Stomach (tissue), 9 donors: ENCODE results near the gene CLASP2. TPM values are rescaled to one million over a fixed set of nuclear protein-coding genes. Genes with fewer than 3 reads are reported as not detected.

Source experiments
- DNase-seq, 2 donors: peaks; one replicate each; pipeline versions ENCODE4 v3.0.0 to v3.0.0-alpha.2; 2013 to 2019
- H3K27ac ChIP-seq, 5 donors: fragments of 200-600 bp in 4 of 5; sonication (generic) in 4 of 5; one replicate each; pipeline ENCODE4 v1.5.1; 2013 to 2019; ENCODE audit warnings: mild to moderate bottlenecking in 1 of 5, moderate library complexity in 1 of 5
- H3K27me3 ChIP-seq, 3 donors: fragments of 200-600 bp; sonication (generic); one replicate each; pipeline ENCODE4 v1.5.1; 2017 to 2019; ENCODE audit warnings: mixed run types in 1 of 3
- H3K36me3 ChIP-seq, 4 donors: fragments of 200-600 bp; sonication (generic); 1 replicate in 3 of 4; 2 replicates in 1 of 4; pipeline ENCODE4 v1.5.1; 2016 to 2019
- H3K4me1 ChIP-seq, 4 donors: fragments of 200-600 bp; sonication (generic); one replicate each; pipeline ENCODE4 v1.5.1; 2016 to 2019
- H3K4me3 ChIP-seq, 4 donors: fragments of 200-600 bp; sonication (generic) in 3 of 4; one replicate each; pipeline ENCODE4 v1.5.1; 2016 to 2019; ENCODE audit warnings: mild to moderate bottlenecking in 1 of 4
- H3K9me3 ChIP-seq, 4 donors: fragments of 200-600 bp; sonication (generic); one replicate each; pipeline ENCODE4 v1.5.1; 2016 to 2019
- EP300 ChIP-seq: sonication (generic); formaldehyde crosslinking; IDR thresholded peaks from one replicate; pipeline ENCODE4 v1.6.1; 2017; ENCODE audit warnings: antibody characterized with exemption
- POLR2A ChIP-seq, 4 donors: fragments of 450-650 bp; IDR thresholded peaks; one replicate each; pipeline ENCODE4 v1.6.1; 2016; ENCODE audit warnings: antibody characterized with exemption in 4 of 4, control low read depth in 2 of 4, mild to moderate bottlenecking in 1 of 4, moderate library complexity in 1 of 4
- POLR2AphosphoS5 ChIP-seq, 3 donors: sonication (generic); formaldehyde crosslinking; IDR thresholded peaks; one replicate each; pipeline ENCODE4 v1.6.1; 2016; ENCODE audit warnings: antibody characterized with exemption in 3 of 3
- WGBS, 5 donors: extraction: QIAGEN DNeasy Blood & Tissue Kit in 3 of 5; methylation state at CpG; one replicate each; pipeline versions ENCODE4 v1.1.5 to v1.1.7; 2013 to 2018; 5-methylcytosine and 5-hydroxymethylcytosine counted together
- intact Hi-C: fragments of 100-400 bp; cut with DNase I; formaldehyde crosslinking; loops from one replicate; pipeline ENCODE4 v1.15.1; 2023; ENCODE audit warnings: low total_unique reads
- polyA plus RNA-seq, 3 donors: library from polyadenylated mRNA; stranded (reverse); fragments of 200-250 nt; gene quantifications; one replicate each; pipeline ENCODE4 v1.2.3, GENCODE V29; 2013
- total RNA-seq, 5 donors: library from RNA; depleted of rRNA; stranded (reverse); fragments of >200 nt; gene quantifications; one replicate each; pipeline versions ENCODE4 v1.1.0 to v1.2.3, GENCODE V29; 2014 to 2016
- TF ChIP-seq, protein P1 (sequence below), 7 experiments: fragments of 450-650 bp in 4 of 7; fragments of 200-600 bp in 3 of 7; sonication (generic) in 3 of 7; IDR thresholded peaks; one replicate each; pipeline ENCODE4 v1.5.1; 2016 to 2019; ENCODE audit warnings: antibody characterized with exemption in 7 of 7, control low read depth in 2 of 7, mild to moderate bottlenecking in 1 of 7
- donor health status: healthy with polysubstance abuse.
- donor health status: Bipolar disorder and iron deficiency.
- donor health status: healthy.

Gene CLASP2
- total and polyA plus RNA-seq, 8 donors, result 6.3 to 136 (median 44.1) TPM

DNA sequence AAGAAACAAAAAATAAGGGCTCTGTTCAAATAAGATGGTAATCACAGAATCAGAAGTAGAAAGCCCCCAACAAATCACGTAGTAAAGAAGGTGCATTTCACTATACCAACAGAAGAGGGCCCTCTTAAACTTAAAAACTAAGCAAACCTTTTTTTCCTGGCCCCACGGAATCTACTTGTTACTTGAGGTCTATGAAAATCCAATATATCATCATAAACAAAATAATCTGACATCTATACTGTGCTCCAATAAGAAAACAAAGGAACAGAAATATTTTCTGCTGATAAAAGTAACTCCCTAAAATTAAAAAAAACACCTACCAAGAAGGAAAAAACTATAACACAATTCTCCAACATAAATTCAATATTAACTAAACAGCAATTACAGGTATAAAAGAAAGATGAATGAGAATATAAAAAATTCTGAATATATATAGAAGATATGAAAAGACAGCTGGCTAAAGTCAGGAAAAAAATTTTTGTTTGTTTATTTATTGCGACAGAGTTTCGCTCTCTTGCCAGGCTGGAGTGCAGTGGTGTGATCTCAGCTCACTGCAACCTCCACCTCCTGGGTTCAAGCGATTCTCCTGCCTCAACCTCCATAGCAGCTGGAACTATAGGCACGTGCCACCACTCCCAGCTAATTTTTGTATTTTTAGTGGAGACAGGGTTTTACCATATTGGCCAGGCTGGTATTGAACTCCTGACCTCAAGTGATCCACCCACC, 81.8 kb downstream of the CLASP2 start:
- H3K27ac ChIP-seq, result peak overlapping the region in 1 of 5 donors; percentile 21

DNA sequence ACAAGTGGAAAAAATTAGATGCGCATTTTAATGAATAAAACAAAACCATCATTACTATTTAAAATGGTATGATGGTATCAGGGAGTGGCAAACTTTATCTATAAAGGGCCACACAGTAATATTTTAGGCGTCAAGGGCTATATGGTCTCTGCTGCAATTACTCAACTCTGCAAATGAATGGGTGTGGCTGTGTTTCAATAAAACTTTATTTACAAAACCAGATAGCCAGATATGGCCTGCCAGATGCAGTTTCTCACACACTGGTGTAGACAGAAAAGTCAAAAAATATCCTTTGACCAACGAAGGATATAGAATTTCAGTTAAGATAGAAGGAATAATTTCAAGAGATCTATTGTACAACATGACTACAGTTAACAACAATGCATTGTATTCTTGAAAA, 83.8 kb downstream of the CLASP2 start:
- Histone ChIP-seq H3K4me3 (no peak overlapping the region), H3K9me3 (no peaks in the 10 kb centered on the region), H3K36me3 (peaks cover 0 to 21% (median 8%) of the 10 kb centered on the region in 4 donors), H3K27me3 (no peaks in the 10 kb centered on the region), H3K27ac (no peak overlapping the region), H3K4me1 (peaks cover 0 to 18% (median 5%) of the 10 kb centered on the region in 4 donors)
- WGBS, 5 donors, result 62 to 74% (median 65%) methylated on average over 3 of the region's 3 CpGs
- intact Hi-C loops, result loop anchor here (10.0 kb wide), 1 partner anchor 81 kb away; the partner anchor contains the start of gene CLASP2
- DNase-seq, result no peak
- no peak for TF ChIP-seq POLR2A (IDR thresholded peaks at IDR 0.05)
- no peak for TF ChIP-seq POLR2AphosphoS5 (IDR thresholded peaks at IDR 0.05)
- TF ChIP-seq, protein P1, sequence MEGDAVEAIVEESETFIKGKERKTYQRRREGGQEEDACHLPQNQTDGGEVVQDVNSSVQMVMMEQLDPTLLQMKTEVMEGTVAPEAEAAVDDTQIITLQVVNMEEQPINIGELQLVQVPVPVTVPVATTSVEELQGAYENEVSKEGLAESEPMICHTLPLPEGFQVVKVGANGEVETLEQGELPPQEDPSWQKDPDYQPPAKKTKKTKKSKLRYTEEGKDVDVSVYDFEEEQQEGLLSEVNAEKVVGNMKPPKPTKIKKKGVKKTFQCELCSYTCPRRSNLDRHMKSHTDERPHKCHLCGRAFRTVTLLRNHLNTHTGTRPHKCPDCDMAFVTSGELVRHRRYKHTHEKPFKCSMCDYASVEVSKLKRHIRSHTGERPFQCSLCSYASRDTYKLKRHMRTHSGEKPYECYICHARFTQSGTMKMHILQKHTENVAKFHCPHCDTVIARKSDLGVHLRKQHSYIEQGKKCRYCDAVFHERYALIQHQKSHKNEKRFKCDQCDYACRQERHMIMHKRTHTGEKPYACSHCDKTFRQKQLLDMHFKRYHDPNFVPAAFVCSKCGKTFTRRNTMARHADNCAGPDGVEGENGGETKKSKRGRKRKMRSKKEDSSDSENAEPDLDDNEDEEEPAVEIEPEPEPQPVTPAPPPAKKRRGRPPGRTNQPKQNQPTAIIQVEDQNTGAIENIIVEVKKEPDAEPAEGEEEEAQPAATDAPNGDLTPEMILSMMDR (IDR thresholded peaks at IDR 0.05), result no peak

More for the DNA sequence above, 81.8 kb downstream of the CLASP2 start:
- TF ChIP-seq, protein P1 (IDR thresholded peaks at IDR 0.05), result peak in 5 of 7 experiments; percentile 28 to 56 (median 48)
- TF ChIP-seq POLR2A (IDR thresholded peaks at IDR 0.05), result no peak
- Histone ChIP-seq H3K9me3 (no peaks in the 10 kb centered on the region), H3K27me3 (no peaks in the 10 kb centered on the region), H3K36me3 (peaks cover 0 to 12% (median 8%) of the 10 kb centered on the region in 4 donors), H3K4me3 (no peak overlapping the region), H3K4me1 (peaks cover 0 to 12% (median 5%) of the 10 kb centered on the region in 4 donors)
- intact Hi-C loops, result loop anchor here (5.0 to 10.0 kb wide), 2 partner anchors 79 to 146 kb away; partner anchors contain the start of gene CLASP2
- 49 to 60% (median 52%) methylated on average over 6 of the region's 6 CpGs for WGBS, 5 donors
- DNase-seq, result peak in 1 of 2 donors; percentile 77

DNA sequence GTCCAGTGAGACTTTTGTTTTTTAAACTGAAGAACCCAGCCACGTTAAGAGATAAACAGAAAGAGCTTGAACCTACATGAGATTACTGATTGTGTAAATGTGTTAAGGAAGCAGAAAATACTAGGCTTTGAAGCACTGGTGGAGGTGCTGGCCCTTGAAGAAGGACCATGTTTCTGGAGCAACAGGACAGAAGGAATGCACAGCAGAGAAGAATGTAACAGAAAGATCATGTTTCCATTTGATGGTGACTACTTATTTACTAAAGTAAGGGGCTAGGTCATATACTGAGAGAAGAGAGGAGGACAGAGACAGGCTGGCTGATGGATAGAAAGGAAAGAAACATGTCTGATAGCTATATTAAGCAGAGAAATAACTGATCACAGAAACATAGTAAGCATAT, 88.8 kb downstream of the CLASP2 start:
- intact Hi-C loops, result no loop called here
- Histone ChIP-seq H3K36me3 (peaks cover 0 to 43% (median 21%) of the 10 kb centered on the region in 4 donors), H3K4me1 (peaks cover 0 to 14% (median 0%) of the 10 kb centered on the region in 4 donors), H3K9me3 (no peaks in the 10 kb centered on the region), H3K27ac (no peak overlapping the region), H3K27me3 (no peaks in the 10 kb centered on the region), H3K4me3 (no peak overlapping the region)
- DNase-seq, result no peak
- TF ChIP-seq POLR2AphosphoS5 (IDR thresholded peaks at IDR 0.05), result no peak
- TF ChIP-seq POLR2A (IDR thresholded peaks at IDR 0.05), result no peak
- TF ChIP-seq EP300, result no peak
- TF ChIP-seq, protein P1 (IDR thresholded peaks at IDR 0.05), result no peak
- 10 to 43% (median 26%) methylated on average over 1 of the region's 1 CpG for WGBS, 5 donors

DNA sequence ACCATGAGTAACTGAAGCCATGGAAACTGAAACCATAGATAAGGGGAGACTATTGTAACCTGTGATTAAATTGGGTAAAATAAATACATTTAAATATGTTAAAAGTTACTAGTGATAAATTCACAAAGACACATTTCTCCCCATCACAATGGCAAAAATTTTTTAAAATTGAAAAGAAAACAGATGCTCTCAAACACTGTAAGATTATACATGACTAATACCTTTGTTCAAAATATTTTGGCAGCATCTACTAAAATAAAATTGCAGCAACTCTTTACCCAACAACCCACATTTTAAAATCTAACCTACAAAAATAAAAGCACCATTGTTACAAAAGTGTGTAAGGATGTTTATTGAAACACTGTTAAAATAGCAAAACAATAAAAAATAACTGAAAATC, 93.3 kb downstream of the CLASP2 start:
- Histone ChIP-seq H3K27me3 (no peaks in the 10 kb centered on the region), H3K36me3 (peaks cover 4 to 49% (median 40%) of the 10 kb centered on the region in 4 donors), H3K4me1 (peaks cover 0 to 13% (median 0%) of the 10 kb centered on the region in 4 donors), H3K9me3 (no peaks in the 10 kb centered on the region), H3K4me3 (no peak overlapping the region), H3K27ac (no peak overlapping the region)
- DNase-seq, result no peak
- TF ChIP-seq, protein P1 (IDR thresholded peaks at IDR 0.05), result no peak
- TF ChIP-seq EP300 (no peak), POLR2A (IDR thresholded peaks at IDR 0.05) (no peak), POLR2AphosphoS5 (IDR thresholded peaks at IDR 0.05) (no peak)
- intact Hi-C loops, result no loop called here
